Ascending aorta (tissue), 2 donors: ENCODE measurements around the gene ARPC3. TPM values are rescaled to one million over a fixed set of nuclear protein-coding genes. Genes with fewer than 3 reads are reported as not detected.
A peak's percentile ranks its signal among the peaks of the same experiment; 100 is the strongest.
"Not testable (repeated sequence)": the region's sequence is repeated elsewhere in the genome, so short reads cannot be mapped to it uniquely, and the experiment has no call there.

Experiments used
- DNase-seq, 2 donors: peaks; one replicate each; pipeline ENCODE4 v3.0.0-alpha.2; 2019; ENCODE audit warnings: low spot score in 2 of 2
- H3K27ac ChIP-seq, 2 donors: fragments of 200-600 bp; sonication (generic); one replicate each; pipeline ENCODE4 v1.5.1; 2016 to 2017; ENCODE audit warnings: mild to moderate bottlenecking in 1 of 2
- H3K27me3 ChIP-seq: fragments of 200-600 bp; sonication (generic); one replicate; pipeline ENCODE4 v1.5.1; 2017
- H3K36me3 ChIP-seq, 2 donors: fragments of 200-600 bp; sonication (generic); one replicate each; pipeline ENCODE4 v1.5.1; 2016
- H3K4me1 ChIP-seq, 2 donors: fragments of 200-600 bp; sonication (generic); one replicate each; pipeline ENCODE4 v1.5.1; 2016 to 2017; ENCODE audit warnings: mild to moderate bottlenecking in 1 of 2
- H3K4me3 ChIP-seq, 2 donors: fragments of 200-600 bp; sonication (generic); one replicate each; pipeline ENCODE4 v1.5.1; 2016 to 2017; ENCODE audit warnings: mild to moderate bottlenecking in 1 of 2
- H3K9me3 ChIP-seq, 2 donors: fragments of 200-600 bp; sonication (generic); one replicate each; pipeline ENCODE4 v1.5.1; 2016
- CTCF ChIP-seq, 3 experiments: fragments of 200-600 bp in 2 of 3; fragments of 450-650 bp in 1 of 3; sonication (generic) in 2 of 3; IDR thresholded peaks; one replicate each; pipeline ENCODE4 v1.5.1; 2016 to 2019; ENCODE audit warnings: antibody characterized with exemption in 3 of 3, mild to moderate bottlenecking in 1 of 3, moderate library complexity in 1 of 3
- intact Hi-C: fragments of 100-400 bp; cut with DNase I; formaldehyde crosslinking; loops from one replicate; pipeline ENCODE4 v1.15.1; 2023
- total RNA-seq: library from RNA; depleted of rRNA; stranded (reverse); fragments of >200 nt; gene quantifications from one replicate; pipeline ENCODE4 v1.1.0, GENCODE V29; 2016

ARPC3 gene
- total RNA-seq, 1 donor from 2014 or later = 76.5 TPM

- H3K4me3 ChIP-seq = peak overlapping the region in 1 of 2 donors; percentile 73
- no peaks in the 10 kb centered on the region for H3K27me3 ChIP-seq
- H3K36me3 ChIP-seq = peaks cover 9 to 13% of the 10 kb centered on the region in 2 donors
- no peak for TF ChIP-seq CTCF (IDR thresholded peaks at IDR 0.05)
- no peaks in the 10 kb centered on the region for H3K9me3 ChIP-seq
- H3K4me1 ChIP-seq = peaks cover 6 to 17% of the 10 kb centered on the region in 2 donors
- intact Hi-C loops = loop anchor here (5.0 kb wide), 1 partner anchor 421 kb away; no protein-coding TSS in a partner anchor
- H3K27ac ChIP-seq = no peak overlapping the region
- DNase-seq = no peak
These were observed 16.7 kb upstream of the ARPC3 start for GRCh38 chr12:110466791-110467190.

GRCh38 chr12:110465765-110466164, 15.6 kb upstream of the ARPC3 start:
- not testable (repeated sequence) for H3K27me3 ChIP-seq, H3K4me3 ChIP-seq, H3K27ac ChIP-seq, H3K9me3 ChIP-seq, DNase-seq
- Histone ChIP-seq H3K4me1 (peaks cover 6 to 17% of the 10 kb centered on the region in 2 donors), H3K36me3 (peaks cover 9 to 17% of the 10 kb centered on the region in 2 donors)
- intact Hi-C loops = loop anchor here (5.0 kb wide), 1 partner anchor 422 kb away; no protein-coding TSS in a partner anchor

GRCh38 chr12:110465024-110465423, 14.9 kb upstream of the ARPC3 start:
- no peak overlapping the region for H3K27ac ChIP-seq
- no peak for TF ChIP-seq CTCF (IDR thresholded peaks at IDR 0.05)
- no peaks in the 10 kb centered on the region for H3K27me3 ChIP-seq
- no peaks in the 10 kb centered on the region for H3K9me3 ChIP-seq
- peaks cover 9 to 25% of the 10 kb centered on the region in 2 donors for H3K36me3 ChIP-seq
- peaks cover 6 to 17% of the 10 kb centered on the region in 2 donors for H3K4me1 ChIP-seq
- H3K4me3 ChIP-seq = no peak overlapping the region
- no peak for DNase-seq
- intact Hi-C loops = loop anchor here (5.0 kb wide), 1 partner anchor 422 kb away; no protein-coding TSS in a partner anchor

DNA sequence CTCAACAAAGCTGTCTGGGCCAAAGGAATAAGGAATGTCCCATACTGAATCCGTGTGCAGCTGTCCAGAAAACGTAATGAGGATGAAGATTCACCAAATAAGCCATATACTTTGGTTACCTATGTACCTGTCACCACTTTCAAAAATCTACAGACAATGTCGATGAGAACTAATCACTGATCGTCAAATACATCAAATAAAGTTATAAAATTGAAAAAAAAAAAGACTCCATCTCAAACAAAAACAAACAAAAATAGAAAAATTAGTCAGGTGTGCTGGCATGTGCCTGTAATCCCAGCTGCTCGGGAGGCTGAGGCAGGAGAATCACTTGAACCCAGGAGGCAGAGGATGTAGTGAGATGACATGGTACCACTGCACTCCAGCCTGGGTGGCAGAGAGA, 11.1 kb upstream of the ARPC3 start:
- H3K27me3 ChIP-seq, intact Hi-C loops, H3K4me3 ChIP-seq, H3K9me3 ChIP-seq, H3K4me1 ChIP-seq, H3K27ac ChIP-seq, DNase-seq: not testable (repeated sequence)
- H3K36me3 ChIP-seq = peaks cover 23 to 56% of the 10 kb centered on the region in 2 donors

GRCh38 chr12:110458756-110459155, 8.6 kb upstream of the ARPC3 start:
- Histone ChIP-seq H3K36me3 (peaks cover 30 to 65% of the 10 kb centered on the region in 2 donors), H3K27me3 (no peaks in the 10 kb centered on the region), H3K9me3 (no peaks in the 10 kb centered on the region), H3K27ac (no peak overlapping the region), H3K4me1 (no peaks in the 10 kb centered on the region), H3K4me3 (no peak overlapping the region)
- intact Hi-C loops = no loop called here
- TF ChIP-seq CTCF (IDR thresholded peaks at IDR 0.05) = no peak
- no peak for DNase-seq

DNA sequence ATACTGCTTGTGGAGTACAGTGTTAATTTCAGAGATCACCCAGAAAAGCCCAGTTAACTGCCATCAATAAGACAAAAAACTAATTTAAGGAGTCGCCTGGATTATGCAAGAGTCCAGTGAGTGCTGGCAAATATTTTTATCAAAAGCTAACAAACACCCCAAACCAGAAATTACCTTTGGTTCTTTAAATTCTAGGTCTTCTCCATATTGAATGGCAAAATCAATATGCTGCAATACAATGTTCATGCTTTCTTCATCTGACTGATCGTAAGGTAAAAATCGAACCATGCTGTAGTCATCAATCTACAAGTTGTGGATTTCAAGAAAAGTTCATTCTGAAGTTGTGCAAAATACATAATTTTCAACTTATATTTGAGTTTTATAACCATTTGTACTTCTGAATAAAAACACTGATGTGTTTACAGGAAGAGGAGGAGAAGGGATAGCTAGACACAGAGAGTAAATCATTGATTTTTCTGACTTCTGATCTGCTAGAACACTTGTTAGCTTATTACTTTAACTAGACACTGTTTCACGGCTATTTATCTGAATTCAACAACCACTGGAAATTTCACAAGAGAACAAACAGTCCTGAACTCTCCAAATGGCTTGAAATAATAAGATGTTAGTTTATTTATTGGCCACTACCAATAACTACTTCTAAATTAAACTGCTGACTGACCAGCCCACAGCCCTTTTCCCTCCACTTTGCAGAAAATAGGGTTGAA, 3.6 kb upstream of the ARPC3 start:
- H3K27me3 ChIP-seq = no peaks in the 10 kb centered on the region
- no peaks in the 10 kb centered on the region for H3K9me3 ChIP-seq
- H3K4me1 ChIP-seq = peaks cover 4 to 5% of the 10 kb centered on the region in 2 donors
- TF ChIP-seq CTCF (IDR thresholded peaks at IDR 0.05) = no peak
- H3K36me3 ChIP-seq = peaks cover 31 to 55% of the 10 kb centered on the region in 2 donors
- no peak overlapping the region for H3K4me3 ChIP-seq
- H3K27ac ChIP-seq = no peak overlapping the region
- DNase-seq = no peak
- intact Hi-C loops = loop anchor here (5.0 kb wide), 4 partner anchors 129 to 456 kb away; partner anchors contain the start of genes ANKRD13A, GIT2, PPP1CC and PPTC7
